GM21515 (cell line): ENCODE results near the gene PAIP2.
"Not testable (repeated sequence)": the region's sequence is repeated elsewhere in the genome, so short reads cannot be mapped to it uniquely, and the experiment has no call there.

Experiments used
- ATAC-seq: cut with Tn5 transposase; IDR thresholded peaks from one replicate; pipeline ENCODE4 v1.9.1; 2021; ENCODE audit not compliant: unreplicated experiment

PAIP2 gene

DNA sequence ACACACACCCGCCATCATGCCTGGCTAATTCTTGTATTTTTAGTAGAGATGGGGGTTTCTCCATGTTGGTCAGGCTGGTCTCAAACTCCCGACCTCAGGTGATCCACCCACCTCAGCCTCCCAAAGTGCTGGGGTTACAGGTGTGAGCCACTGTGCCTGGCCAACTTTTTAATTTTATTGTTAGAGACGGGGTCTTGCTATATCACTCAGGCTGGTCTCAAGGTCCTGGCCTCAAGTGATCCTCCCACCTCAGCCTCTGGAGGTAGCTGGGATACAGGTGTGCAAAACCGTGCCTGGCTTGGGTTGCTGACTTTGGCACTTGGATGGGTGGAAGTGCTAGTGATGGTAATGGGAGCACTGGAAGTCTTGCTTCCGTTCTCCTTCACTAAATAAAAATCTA, 67.5 kb downstream of the PAIP2 start:
- not testable (repeated sequence) for ATAC-seq

DNA sequence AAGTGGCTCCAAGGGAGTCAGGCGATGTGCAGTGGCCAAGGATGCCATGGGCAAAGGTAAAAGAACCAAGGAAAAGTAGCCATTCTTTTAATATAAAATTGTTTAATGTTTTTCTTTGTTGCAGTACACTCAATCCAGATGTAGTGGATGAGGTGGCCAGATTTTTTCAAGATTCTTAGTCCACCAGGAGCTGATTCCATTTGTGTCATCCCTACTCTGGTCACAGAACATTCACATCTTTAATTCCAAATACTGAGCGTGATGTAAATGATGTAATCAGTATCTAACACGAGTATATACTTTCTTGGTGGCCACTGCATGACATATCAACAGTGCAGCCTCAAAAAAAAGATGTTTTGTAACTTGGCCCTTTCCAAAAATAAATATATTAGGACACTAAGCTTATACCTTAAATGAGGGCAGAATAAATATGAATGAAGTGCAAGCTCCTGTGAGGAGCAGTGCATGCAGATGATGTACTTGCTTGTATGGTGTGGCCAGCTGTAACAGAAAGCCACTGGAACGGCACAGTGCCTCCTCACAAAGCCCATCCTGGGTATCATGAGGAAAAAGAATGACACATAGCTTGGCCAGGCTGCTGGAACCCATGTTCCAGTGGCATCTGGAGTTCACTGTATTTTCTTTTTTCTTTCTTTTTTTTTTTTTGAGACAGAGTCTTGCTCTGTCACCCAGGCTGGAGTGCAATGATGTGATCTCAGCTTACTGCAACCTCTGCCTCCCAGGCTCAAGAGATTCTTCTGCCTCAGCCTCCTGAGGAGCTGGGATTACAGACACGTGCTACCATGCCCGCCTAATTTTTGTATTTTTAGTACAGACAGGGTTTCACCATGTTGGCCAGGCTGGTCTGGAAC, 68.7 kb downstream of the PAIP2 start:
- ATAC-seq, result no peak

DNA sequence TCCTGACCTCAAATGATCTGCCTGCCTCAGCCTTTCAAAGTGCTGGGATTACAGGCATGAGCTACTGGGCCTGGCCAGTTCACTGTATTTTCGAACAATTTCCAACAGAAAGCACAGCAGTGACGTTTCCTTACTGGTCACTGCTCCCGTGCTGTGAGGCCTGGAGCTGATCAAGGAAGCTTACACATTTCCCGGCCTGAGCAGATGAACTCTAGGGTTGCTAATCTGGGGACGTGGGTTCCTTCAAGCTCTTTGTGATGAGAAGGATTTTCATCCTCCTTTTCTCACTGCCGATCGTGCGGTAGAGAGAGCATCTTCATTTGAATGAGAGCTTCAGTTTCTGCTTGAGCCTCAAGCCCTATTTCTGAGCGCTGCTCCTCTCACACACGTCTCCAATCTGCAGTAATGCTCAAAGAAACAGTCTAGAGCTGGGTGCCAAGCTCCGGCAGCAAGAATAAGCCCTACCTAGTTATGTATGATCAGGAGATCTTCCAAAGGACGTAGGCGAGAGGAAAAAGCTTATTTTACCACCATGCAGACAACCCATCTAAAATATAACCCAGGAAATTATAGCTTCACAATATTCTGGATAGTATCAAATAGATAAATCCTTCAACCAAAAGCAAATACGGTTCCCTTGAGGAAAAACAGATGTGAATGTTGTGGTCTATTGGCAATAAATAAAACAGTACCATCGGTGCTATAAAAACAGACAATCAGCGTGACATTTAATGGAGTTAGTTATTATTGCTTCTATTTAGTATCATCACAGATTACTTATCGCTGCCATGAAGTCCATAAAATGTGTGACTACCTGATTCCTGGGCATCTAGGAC, 69.6 kb downstream of the PAIP2 start:
- ATAC-seq, result no peak

DNA sequence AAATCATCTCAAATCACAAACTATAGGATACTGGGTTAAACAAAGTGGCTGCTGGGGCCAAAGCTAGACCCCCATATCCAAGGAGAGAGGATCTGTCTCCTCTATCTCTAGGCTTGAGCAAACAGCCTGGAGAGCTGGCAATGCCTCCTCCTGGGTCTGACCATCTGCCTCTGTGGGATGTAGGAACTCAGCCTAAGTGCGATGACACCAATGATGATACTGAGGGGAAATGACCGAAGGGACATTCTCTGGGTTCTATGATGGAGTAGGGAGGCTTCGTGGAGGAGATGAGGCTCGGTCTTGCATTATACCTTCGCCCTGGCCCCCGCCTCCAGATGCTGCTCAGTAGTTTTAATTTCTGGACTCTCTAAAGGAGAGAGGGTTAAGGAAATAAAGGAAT, 71.5 kb downstream of the PAIP2 start:
- ATAC-seq, result no peak

DNA sequence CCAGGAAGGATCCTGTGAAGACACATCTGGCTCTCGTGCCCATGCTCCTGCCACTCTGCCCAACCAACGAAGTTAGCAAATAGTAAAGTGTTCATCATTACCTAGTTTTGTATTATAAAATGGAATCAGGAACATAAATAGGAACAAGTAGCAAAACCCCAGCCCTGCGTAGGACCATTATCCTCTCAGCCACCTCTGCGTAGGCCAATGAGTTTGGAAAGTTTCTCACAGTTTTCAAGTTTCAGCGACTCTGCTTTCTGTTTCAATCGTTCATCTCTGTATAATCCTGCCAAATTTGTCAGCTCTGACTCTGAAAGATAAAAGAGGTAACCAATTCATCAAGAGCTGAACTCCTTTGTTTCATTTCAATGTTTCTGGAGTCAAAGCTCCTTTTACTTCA, 72.3 kb downstream of the PAIP2 start:
- no peak for ATAC-seq

DNA sequence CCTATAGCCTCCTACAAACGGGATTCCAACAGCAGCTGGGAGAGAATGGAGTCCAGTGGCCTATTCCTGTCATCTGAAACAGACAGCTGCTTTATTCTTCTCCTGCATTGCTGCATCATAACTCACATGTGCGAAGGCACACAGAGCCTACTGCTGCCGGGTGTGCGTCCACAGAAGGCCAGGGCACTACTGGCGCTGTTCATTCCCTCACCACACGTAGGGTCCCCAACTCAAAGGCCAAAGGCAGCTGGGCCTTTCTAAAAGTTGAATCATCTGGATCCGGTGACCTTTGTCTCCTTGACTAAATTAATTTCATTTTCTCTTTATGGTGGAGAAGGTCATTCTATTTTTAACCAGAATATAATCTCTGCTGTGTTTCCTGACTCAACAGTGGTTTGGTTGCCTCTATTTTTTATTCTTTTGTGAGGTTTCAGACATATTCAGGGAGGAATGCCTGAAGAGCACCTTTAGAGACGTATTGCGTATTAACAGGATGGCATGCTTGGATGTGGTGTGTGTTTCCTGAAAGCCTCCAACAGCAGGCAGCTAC, 73.0 kb downstream of the PAIP2 start:
- ATAC-seq, result no peak

DNA sequence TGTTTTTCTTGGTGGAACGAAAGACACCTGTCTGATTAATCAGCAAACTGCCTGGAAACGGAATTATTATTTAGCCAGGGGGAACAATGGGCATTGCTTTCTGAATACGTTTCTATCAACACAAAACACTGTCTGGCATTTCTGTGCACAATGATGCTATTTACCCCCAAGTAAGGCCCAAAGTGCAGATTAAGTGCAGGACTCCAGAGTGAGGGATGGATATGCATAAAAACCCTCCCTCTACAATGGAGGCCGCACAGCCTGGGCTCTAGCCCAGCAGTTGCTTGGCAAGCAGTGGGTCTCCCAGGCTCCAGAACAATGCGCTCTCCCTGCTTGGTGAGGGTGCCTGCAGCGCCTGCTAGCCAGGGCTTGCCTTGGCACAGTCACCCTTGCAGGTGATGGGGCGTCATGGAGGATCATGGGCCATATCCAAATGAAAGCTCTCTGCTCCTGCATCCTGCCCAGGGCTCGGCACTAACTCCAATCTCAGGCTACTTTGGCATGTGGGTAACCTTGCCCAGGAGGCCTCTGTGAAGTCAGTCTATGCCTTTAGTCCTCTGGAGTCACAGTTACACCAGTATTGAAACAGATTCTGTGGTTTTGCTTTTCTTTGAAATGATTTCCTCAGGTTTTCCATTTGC, 73.7 kb downstream of the PAIP2 start:
- ATAC-seq, result no peak

DNA sequence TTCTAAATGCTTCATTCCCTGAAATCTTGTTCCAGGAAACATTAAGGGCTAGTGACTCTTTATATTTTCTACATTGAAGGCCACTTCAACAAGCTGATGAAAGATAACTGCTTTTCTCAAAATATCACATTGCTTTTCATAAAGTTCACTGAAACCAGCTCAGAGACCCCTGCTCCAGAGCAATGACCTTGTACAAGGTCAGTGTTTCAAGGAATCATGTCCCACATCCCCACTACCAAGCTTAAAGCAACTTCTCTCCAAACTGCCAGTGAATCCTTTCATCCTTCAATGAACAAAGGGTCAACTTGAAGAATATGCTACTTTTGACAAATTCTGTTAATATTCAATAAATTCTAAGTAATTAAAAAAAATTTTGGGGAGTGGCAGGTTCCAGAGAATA, 74.2 kb downstream of the PAIP2 start:
- no peak for ATAC-seq

DNA sequence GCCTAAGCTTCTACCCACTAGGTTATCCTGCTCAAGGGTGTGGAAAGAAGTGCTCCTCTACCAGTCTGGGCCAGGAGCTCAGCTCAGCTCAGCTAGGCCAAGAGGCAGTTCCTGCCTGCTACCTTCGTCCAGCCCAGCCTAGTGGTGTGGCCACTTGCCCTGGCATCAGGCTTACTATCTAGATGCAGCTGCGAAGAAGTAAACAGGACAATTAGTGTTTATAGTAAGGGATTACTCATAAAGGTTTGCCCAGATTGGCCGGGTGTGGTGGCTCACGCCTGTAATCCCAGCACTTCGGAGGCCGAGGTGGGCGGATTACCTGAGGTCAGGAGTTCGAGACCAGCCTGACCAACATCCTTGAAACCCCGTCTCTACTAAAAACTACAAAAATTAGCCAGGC, 75.0 kb downstream of the PAIP2 start:
- ATAC-seq, result no peak

DNA sequence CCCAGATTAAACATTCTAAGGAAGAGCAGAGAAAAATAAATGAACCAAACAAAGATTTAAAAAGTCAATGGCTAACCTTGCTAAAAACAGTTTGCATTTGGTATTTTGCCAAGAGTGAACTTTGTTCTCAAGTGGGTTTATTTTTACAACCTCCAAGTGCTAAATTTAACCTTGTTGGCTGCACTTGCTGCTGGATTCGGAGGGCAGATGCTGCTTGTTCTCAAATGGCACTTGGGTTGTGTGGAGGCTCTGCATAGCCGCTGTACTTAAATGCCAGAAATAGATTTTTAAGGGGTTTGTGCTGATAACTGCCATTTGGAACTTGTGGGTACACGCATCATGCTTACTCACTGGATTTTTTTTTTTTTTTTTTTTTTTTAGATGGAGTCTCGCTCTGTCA, 75.6 kb downstream of the PAIP2 start:
- ATAC-seq, result no peak

DNA sequence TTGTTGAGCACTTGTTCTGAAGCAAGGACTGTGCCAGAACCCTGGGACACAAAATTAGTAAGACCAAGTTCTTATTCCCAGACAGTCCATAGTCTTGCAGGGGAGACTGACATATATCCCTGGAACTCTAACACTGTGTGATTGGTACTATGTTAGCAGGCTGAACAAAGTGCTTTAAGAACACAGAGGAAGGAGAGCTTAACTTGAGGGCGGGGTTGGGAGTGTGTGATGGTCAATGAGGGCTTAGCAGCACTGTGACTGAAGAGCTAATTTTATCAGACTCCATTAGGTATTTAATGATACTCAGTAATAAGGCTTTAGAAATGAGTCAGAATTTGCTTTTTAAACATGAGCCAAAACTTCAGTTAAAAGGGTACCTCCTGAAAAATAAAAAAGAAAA, 77.1 kb downstream of the PAIP2 start:
- no peak for ATAC-seq
